Measurements from ENCODE around the gene CMBL. TPM values are rescaled to one million over a fixed set of nuclear protein-coding genes. Genes with fewer than 3 reads are reported as not detected.

CMBL gene
- total RNA-seq, 1 donor from 2014 or later = 5.9 TPM

DNA sequence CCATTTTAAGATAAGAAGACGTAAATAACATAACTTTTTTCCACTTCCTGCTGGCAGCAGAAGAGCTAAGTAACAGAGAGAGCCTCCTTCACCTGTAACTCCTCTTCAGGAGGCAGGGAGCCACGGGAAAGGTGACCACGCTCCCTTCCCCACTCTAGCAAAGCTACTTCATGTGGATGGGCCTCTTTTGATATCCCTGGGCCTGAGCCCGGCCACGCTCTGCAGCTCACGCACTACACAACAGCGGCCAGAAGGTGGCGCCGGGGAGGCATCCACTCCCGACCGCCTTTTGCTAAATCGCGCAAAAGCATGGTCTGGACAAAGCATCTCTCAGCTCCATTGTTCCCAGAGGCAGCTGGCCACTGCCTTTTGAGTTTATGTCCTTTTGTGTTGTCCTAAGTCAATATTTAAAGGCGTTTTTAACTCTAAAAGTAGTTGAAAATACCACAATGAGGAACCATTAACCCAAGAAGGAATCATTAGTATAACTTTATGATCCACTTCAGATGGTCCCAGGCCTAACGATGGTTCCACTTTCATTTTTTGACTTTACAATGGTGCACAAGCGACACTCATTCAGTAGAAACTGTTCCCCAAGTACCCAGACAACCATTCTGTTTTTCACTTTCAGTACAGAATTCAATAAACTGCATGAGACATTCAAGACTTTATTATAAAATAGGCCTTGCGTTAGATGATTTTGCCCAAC is 23.6 kb downstream of the CMBL start:
- intact Hi-C loops (cut with DNase I) = loop anchor here (10.0 kb wide), 1 partner anchor 121 kb away; no protein-coding TSS in a partner anchor
- no peaks in the 10 kb centered on the region for H3K27me3 ChIP-seq
- no peak overlapping the region for H3K4me3 ChIP-seq
- H3K36me3 ChIP-seq = no peaks in the 10 kb centered on the region
- TF ChIP-seq, protein P1, sequence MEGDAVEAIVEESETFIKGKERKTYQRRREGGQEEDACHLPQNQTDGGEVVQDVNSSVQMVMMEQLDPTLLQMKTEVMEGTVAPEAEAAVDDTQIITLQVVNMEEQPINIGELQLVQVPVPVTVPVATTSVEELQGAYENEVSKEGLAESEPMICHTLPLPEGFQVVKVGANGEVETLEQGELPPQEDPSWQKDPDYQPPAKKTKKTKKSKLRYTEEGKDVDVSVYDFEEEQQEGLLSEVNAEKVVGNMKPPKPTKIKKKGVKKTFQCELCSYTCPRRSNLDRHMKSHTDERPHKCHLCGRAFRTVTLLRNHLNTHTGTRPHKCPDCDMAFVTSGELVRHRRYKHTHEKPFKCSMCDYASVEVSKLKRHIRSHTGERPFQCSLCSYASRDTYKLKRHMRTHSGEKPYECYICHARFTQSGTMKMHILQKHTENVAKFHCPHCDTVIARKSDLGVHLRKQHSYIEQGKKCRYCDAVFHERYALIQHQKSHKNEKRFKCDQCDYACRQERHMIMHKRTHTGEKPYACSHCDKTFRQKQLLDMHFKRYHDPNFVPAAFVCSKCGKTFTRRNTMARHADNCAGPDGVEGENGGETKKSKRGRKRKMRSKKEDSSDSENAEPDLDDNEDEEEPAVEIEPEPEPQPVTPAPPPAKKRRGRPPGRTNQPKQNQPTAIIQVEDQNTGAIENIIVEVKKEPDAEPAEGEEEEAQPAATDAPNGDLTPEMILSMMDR (IDR thresholded peaks at IDR 0.05) = peak; percentile 65 to 90 (median 84)
- TF ChIP-seq POLR2AphosphoS5 (IDR thresholded peaks at IDR 0.05; ENCODE audit: insufficient read depth in 1 of 2, low read depth in 1 of 2) (peak; percentile 27 to 46), POLR2A (IDR thresholded peaks at IDR 0.05) (no peak)
- no peak for DNase-seq (ENCODE audit: extremely low spot score in 2 of 2)
- no peak overlapping the region for H3K27ac ChIP-seq
- H3K9me3 ChIP-seq = no peaks in the 10 kb centered on the region
- H3K4me1 ChIP-seq = peaks cover 8% of the 10 kb centered on the region

DNA sequence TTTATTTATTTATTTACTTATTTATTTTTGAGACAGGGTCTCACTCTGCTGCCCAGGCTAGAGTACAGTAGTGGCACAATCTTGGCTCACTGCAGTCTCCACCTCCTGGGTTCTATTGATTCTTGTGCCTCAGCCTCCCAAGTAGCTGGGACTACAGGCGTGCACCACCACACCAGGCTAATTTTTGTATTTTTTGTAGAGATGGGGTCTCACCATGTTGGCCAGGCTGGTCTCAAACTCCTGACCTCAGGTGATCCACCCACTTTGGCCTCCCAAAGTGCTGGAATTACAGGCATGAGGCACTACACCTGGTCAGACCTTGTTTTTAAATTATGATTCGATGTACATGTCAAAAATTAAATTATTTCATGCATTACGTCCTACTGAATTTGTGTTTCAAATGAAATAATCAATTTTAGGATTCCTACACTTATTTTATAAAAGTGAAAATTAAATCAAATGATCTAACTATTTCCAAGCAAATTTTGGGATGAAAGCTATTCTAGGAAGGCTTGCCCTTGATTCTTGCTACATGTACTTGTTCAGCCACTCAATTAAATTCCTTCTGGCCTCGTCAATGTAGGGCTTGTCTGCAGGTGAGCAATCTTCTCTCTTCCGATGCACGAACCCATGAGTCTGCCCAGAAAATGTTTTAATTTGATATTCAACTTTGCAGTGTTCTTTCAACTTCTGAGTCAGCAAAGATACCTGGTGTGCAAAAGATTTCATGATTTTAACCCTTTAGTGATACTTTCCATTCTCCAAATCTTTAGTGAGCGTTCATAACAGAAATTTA is 27.6 kb downstream of the CMBL start:
- H3K36me3 ChIP-seq = no peaks in the 10 kb centered on the region
- DNase-seq (ENCODE audit: extremely low spot score in 2 of 2) = no peak
- no peaks in the 10 kb centered on the region for H3K9me3 ChIP-seq
- H3K27ac ChIP-seq = no peak overlapping the region
- intact Hi-C loops (cut with DNase I) = loop anchor here (10.0 kb wide), 1 partner anchor 125 kb away; no protein-coding TSS in a partner anchor
- TF ChIP-seq, protein P1 (IDR thresholded peaks at IDR 0.05) = no peak
- no peak for TF ChIP-seq POLR2AphosphoS5 (IDR thresholded peaks at IDR 0.05; ENCODE audit: insufficient read depth in 1 of 2, low read depth in 1 of 2)
- no peak for TF ChIP-seq POLR2A (IDR thresholded peaks at IDR 0.05)
- no peaks in the 10 kb centered on the region for H3K27me3 ChIP-seq
- no peaks in the 10 kb centered on the region for H3K4me1 ChIP-seq
- no peak overlapping the region for H3K4me3 ChIP-seq

DNA sequence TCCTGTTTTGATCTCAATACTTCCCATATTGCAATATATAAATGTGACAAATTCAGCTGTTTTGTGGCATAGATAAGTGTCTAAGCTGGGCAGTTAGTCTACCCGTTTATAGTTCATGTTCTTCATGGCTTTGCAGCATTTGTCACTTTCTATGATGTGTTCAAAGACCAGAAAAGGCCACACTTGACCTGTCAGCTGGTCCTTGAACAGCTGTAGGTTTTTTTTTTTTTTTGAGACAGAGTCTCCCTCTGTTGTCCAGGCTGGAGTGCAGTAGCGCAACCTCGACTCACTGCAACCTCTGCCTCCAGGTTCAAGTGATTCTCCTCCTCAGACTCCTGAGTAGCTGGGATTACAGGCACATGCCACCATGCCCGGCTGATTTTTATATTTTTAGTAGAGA is 28.4 kb downstream of the CMBL start:
- TF ChIP-seq POLR2AphosphoS5 (IDR thresholded peaks at IDR 0.05; ENCODE audit: insufficient read depth in 1 of 2, low read depth in 1 of 2) (no peak), POLR2A (IDR thresholded peaks at IDR 0.05) (no peak)
- TF ChIP-seq, protein P1 (IDR thresholded peaks at IDR 0.05) = no peak
- no peaks in the 10 kb centered on the region for H3K36me3 ChIP-seq

DNA sequence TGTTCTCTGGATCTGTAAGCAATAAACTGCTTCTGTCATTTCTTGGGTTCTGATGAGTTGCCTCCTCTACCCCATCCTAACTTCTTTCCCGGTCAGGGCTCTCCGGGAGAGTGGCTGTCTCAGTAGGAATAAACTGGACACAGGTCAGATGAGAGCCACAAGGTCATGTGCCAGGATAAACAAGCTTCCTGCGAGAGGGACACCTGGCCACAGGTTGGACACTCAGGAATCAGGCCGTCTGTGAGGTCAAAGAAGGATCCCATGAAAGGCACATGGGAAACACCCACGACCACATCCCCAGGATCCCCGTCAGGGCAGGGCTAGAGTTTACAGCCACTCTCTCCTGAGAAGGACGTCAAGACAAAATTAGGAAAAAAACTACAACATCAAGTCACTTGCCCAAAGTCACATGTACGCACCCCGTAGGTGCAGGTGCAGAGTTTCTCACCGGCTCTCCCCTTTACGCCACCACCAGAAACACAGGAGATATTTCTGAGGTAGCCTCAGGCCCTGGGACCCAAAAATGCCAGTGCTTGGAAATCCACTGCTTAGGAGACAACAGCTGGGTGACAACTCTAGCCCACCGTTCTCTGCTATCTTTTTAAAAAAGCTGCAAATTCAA is 28.9 kb downstream of the CMBL start:
- Histone ChIP-seq H3K36me3 (no peaks in the 10 kb centered on the region), H3K27me3 (no peaks in the 10 kb centered on the region), H3K4me3 (no peak overlapping the region), H3K27ac (no peak overlapping the region), H3K9me3 (no peaks in the 10 kb centered on the region), H3K4me1 (no peaks in the 10 kb centered on the region)
- TF ChIP-seq, protein P1 (IDR thresholded peaks at IDR 0.05) = no peak
- TF ChIP-seq POLR2AphosphoS5 (IDR thresholded peaks at IDR 0.05; ENCODE audit: insufficient read depth in 1 of 2, low read depth in 1 of 2) (no peak), POLR2A (IDR thresholded peaks at IDR 0.05) (no peak)
- intact Hi-C loops (cut with DNase I) = no loop called here
- DNase-seq (ENCODE audit: extremely low spot score in 2 of 2) = no peak

More for the DNA sequence above, 28.4 kb downstream of the CMBL start:
- no peak overlapping the region for H3K4me3 ChIP-seq
- DNase-seq (ENCODE audit: extremely low spot score in 2 of 2) = no peak
- H3K27me3 ChIP-seq = no peaks in the 10 kb centered on the region
- H3K4me1 ChIP-seq = no peaks in the 10 kb centered on the region
- H3K9me3 ChIP-seq = no peaks in the 10 kb centered on the region
- intact Hi-C loops (cut with DNase I) = no loop called here
- no peak overlapping the region for H3K27ac ChIP-seq

All from vagina (tissue), 2 donors.